ENCODE measurements around the gene JADE1. TPM values are rescaled to one million over a fixed set of nuclear protein-coding genes. Genes with fewer than 3 reads are reported as not detected.

JADE1 gene
- total RNA-seq, 3 donors from 2014 or later, result 51.2 to 86.7 (median 62.6) TPM

- no peaks in the 10 kb centered on the region for H3K27me3 ChIP-seq
- H3K27ac ChIP-seq, result no peak overlapping the region
- no peaks in the 10 kb centered on the region for H3K9me3 ChIP-seq
- H3K36me3 ChIP-seq, result no peaks in the 10 kb centered on the region
- no peak for DNase-seq (ENCODE audit: low spot score in 2 of 2)
- TF ChIP-seq POLR2AphosphoS5 (IDR thresholded peaks at IDR 0.05) (no peak), CTCF (IDR thresholded peaks at IDR 0.05) (no peak), POLR2A (IDR thresholded peaks at IDR 0.05) (no peak)
- H3K4me3 ChIP-seq, result no peak overlapping the region
- intact Hi-C loops (cut with DNase I; ENCODE audit: low total_unique reads), result no loop called here
- H3K4me1 ChIP-seq, result no peaks in the 10 kb centered on the region
These were observed 15.7 kb downstream of the JADE1 start for GRCh38 chr4:128825226-128825625.

- H3K36me3 ChIP-seq, result no peaks in the 10 kb centered on the region
These were observed 17.8 kb downstream of the JADE1 start for GRCh38 chr4:128827296-128827695.

GRCh38 chr4:128830906-128831503, 21.5 kb downstream of the JADE1 start:
- no peak for DNase-seq (ENCODE audit: low spot score in 2 of 2)
- Histone ChIP-seq H3K36me3 (no peaks in the 10 kb centered on the region), H3K27ac (no peak overlapping the region), H3K4me3 (no peak overlapping the region), H3K9me3 (no peaks in the 10 kb centered on the region), H3K4me1 (peaks cover 4 to 11% of the 10 kb centered on the region in 2 donors), H3K27me3 (no peaks in the 10 kb centered on the region)
- intact Hi-C loops (cut with DNase I; ENCODE audit: low total_unique reads), result no loop called here
- no peak for TF ChIP-seq POLR2A (IDR thresholded peaks at IDR 0.05)
- no peak for TF ChIP-seq POLR2AphosphoS5 (IDR thresholded peaks at IDR 0.05)
- TF ChIP-seq CTCF (IDR thresholded peaks at IDR 0.05), result no peak

More at GRCh38 chr4:128827296-128827695, 17.8 kb downstream of the JADE1 start:
- TF ChIP-seq POLR2A (IDR thresholded peaks at IDR 0.05) (no peak), POLR2AphosphoS5 (IDR thresholded peaks at IDR 0.05) (no peak), CTCF (IDR thresholded peaks at IDR 0.05) (no peak)
- Histone ChIP-seq H3K9me3 (no peaks in the 10 kb centered on the region), H3K27me3 (no peaks in the 10 kb centered on the region), H3K4me3 (no peak overlapping the region), H3K27ac (no peak overlapping the region), H3K4me1 (peaks cover 4 to 11% of the 10 kb centered on the region in 2 donors)
- intact Hi-C loops (cut with DNase I; ENCODE audit: low total_unique reads), result no loop called here
- no peak for DNase-seq (ENCODE audit: low spot score in 2 of 2)

- no peak overlapping the region for H3K27ac ChIP-seq
- DNase-seq (ENCODE audit: low spot score in 2 of 2), result no peak
- H3K4me1 ChIP-seq, result peaks cover 4 to 11% of the 10 kb centered on the region in 2 donors
- H3K27me3 ChIP-seq, result no peaks in the 10 kb centered on the region
- no peak overlapping the region for H3K4me3 ChIP-seq
- H3K36me3 ChIP-seq, result no peaks in the 10 kb centered on the region
- TF ChIP-seq CTCF (IDR thresholded peaks at IDR 0.05), result no peak
- TF ChIP-seq POLR2AphosphoS5 (IDR thresholded peaks at IDR 0.05), result no peak
- no peak for TF ChIP-seq POLR2A (IDR thresholded peaks at IDR 0.05)
- intact Hi-C loops (cut with DNase I; ENCODE audit: low total_unique reads), result no loop called here
- H3K9me3 ChIP-seq, result no peaks in the 10 kb centered on the region
These were observed 22.2 kb downstream of the JADE1 start for GRCh38 chr4:128831531-128832242.

GRCh38 chr4:128832243-128832625, 22.7 kb downstream of the JADE1 start:
- H3K4me1 ChIP-seq, result peaks cover 4 to 11% of the 10 kb centered on the region in 2 donors
- DNase-seq (ENCODE audit: low spot score in 2 of 2), result no peak

More at GRCh38 chr4:128832243-128832625, 22.7 kb downstream of the JADE1 start:
- no peak for TF ChIP-seq POLR2AphosphoS5 (IDR thresholded peaks at IDR 0.05)
- no peak for TF ChIP-seq POLR2A (IDR thresholded peaks at IDR 0.05)
- no peak for TF ChIP-seq CTCF (IDR thresholded peaks at IDR 0.05)
- H3K27me3 ChIP-seq, result no peaks in the 10 kb centered on the region
- H3K27ac ChIP-seq, result no peak overlapping the region
- no peaks in the 10 kb centered on the region for H3K36me3 ChIP-seq
- H3K9me3 ChIP-seq, result no peaks in the 10 kb centered on the region
- H3K4me3 ChIP-seq, result no peak overlapping the region
- intact Hi-C loops (cut with DNase I; ENCODE audit: low total_unique reads), result no loop called here
